Calu3 (cell line): Measurements from ENCODE around the gene CLASP1. TPM values are rescaled to one million over a fixed set of nuclear protein-coding genes. Genes with fewer than 3 reads are reported as not detected.
A peak's percentile ranks its signal among the peaks of the same experiment; 100 is the strongest.

Experiments
- BruUV-seq: library from RNA; stranded (reverse); fragments of 400-500 nt; replicated peaks from 2 replicates; lab custom pipeline; 2021; lab: Mats Ljungman, UMichigan
- CTCF ChIA-PET: fragments of 300-600 bp; sonication (Branson Sonifier 250); formaldehyde crosslinking; loops from one replicate; lab custom pipeline; 2022; ENCODE audit warnings: antibody characterized with exemption; lab: Charles Lee
- DNase-seq: peaks from one replicate; pipeline ENCODE4 v3.0.0; 2022
- H3K27ac Mint-ChIP-seq: one replicate; pipeline ENCODE4 v1.8.0; 2022; ENCODE audit warnings: mixed read lengths; ENCODE audit not compliant: unreplicated experiment
- H3K27me3 Mint-ChIP-seq: one replicate; pipeline ENCODE4 v1.8.0; 2022; ENCODE audit warnings: mixed read lengths; ENCODE audit not compliant: unreplicated experiment
- H3K36me3 Mint-ChIP-seq: one replicate; pipeline ENCODE4 v1.8.0; 2022; ENCODE audit warnings: mild to moderate bottlenecking, moderate library complexity, mixed read lengths; ENCODE audit not compliant: insufficient read depth, unreplicated experiment
- H3K4me1 Mint-ChIP-seq: one replicate; pipeline ENCODE4 v1.8.0; 2022; ENCODE audit warnings: mild to moderate bottlenecking, low read depth, mixed read lengths; ENCODE audit not compliant: unreplicated experiment
- H3K4me3 Mint-ChIP-seq: one replicate; pipeline ENCODE4 v1.8.0; 2022; ENCODE audit warnings: mild to moderate bottlenecking, low read depth, moderate library complexity, mixed read lengths; ENCODE audit not compliant: unreplicated experiment
- H3K9me3 Mint-ChIP-seq: one replicate; pipeline ENCODE4 v1.8.0; 2022; ENCODE audit warnings: low read depth, mixed read lengths; ENCODE audit not compliant: unreplicated experiment
- intact Hi-C: fragments of 100-400 bp; cut with micrococcal nuclease; formaldehyde crosslinking; loops from one replicate; pipeline ENCODE4 v1.10.0; 2022; ENCODE audit not compliant: unreplicated experiment
- total RNA-seq: library from RNA; stranded (reverse); gene quantifications from 2 replicates; pipeline ENCODE4 v1.2.3, GENCODE V29; 2022
- TF ChIP-seq, protein P1 (sequence below): fragments of 200-600 bp; IDR thresholded peaks from one replicate; pipeline ENCODE4 v1.8.0; 2022; ENCODE audit warnings: antibody characterized with exemption; ENCODE audit not compliant: unreplicated experiment

The CLASP1 gene
- total RNA-seq, 1 experiment from 2014 or later, result 59.7 TPM

DNA sequence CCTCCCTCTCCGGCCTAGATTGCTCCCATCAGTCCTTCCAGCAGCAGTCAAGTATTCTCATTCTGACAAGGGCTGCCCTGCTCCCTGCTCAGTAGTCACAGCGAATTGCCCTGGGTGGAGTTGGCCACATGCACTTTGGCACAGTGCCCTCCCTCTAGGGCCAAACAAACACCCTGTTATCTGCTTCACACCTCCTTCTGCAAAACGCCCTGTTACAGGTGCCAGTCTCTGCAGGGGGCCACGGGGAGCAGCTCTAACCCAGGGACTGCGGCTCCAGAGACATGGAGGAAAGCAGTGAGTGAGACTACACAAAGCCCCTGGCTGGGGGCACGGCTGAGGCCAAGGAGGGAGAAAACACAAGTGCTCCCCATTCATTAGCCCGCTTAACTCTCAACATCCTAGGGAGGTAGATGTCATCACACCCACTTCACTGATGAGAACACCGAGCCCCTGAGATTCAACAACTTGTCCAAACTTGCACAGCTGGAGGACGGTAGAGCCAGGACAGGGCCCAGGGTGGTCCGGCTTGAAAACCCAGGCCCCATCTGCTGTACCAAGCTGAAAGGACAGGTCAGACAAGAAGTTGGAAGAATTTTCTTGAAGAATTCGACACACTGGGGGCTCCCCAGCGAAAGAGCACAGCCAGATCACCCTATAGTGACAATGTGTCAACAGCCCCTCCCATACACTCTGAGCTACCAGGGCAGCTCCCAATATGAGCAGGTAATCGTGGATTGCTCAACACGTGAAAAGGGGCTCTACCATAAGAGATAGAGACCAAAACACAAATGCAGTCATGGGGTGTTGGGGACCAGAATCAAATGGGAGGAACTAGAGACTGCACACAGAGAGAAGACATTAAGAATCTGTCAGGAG lies 355.6 kb downstream of the CLASP1 start:
- BruUV-seq, result no TSS peak
- Mint-ChIP-seq H3K4me1 (peaks cover 24% of the 10 kb centered on the region), H3K36me3 (no peaks in the 10 kb centered on the region), H3K27me3 (no peaks in the 10 kb centered on the region), H3K4me3 (no peak overlapping the region), H3K27ac (no peak overlapping the region), H3K9me3 (no peaks in the 10 kb centered on the region)
- TF ChIP-seq, protein P1, sequence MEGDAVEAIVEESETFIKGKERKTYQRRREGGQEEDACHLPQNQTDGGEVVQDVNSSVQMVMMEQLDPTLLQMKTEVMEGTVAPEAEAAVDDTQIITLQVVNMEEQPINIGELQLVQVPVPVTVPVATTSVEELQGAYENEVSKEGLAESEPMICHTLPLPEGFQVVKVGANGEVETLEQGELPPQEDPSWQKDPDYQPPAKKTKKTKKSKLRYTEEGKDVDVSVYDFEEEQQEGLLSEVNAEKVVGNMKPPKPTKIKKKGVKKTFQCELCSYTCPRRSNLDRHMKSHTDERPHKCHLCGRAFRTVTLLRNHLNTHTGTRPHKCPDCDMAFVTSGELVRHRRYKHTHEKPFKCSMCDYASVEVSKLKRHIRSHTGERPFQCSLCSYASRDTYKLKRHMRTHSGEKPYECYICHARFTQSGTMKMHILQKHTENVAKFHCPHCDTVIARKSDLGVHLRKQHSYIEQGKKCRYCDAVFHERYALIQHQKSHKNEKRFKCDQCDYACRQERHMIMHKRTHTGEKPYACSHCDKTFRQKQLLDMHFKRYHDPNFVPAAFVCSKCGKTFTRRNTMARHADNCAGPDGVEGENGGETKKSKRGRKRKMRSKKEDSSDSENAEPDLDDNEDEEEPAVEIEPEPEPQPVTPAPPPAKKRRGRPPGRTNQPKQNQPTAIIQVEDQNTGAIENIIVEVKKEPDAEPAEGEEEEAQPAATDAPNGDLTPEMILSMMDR, result no peak
- DNase-seq, result peak; percentile 69
- CTCF ChIA-PET, result interaction anchor here (0.7 to 2.0 kb wide), 4 partner anchors 10 to 190 kb away, joined by 3 to 10 read pairs (median 4); no protein-coding TSS in a partner anchor
- intact Hi-C loops, result loop anchor here (5.0 kb wide), 1 partner anchor 36 kb away; no protein-coding TSS in a partner anchor

DNA sequence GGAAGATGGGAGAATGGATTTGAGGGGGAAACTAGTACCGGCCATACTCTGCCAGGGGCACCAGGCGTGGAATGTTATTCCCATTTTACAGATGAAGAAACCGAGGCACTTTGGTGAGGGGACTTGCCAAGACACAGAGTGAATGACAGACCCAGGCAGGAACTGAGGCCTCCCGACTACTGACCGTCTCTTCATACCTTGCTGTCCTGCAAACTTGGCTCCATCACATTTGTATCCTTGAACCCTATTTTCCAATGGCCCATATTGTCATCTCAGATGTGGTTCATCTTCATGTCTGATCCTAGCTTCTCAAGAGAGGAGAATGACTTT lies 358.0 kb downstream of the CLASP1 start:
- CTCF ChIA-PET, result no interaction called here
- peaks cover 24% of the 10 kb centered on the region for H3K4me1 Mint-ChIP-seq
- no peak for DNase-seq

DNA sequence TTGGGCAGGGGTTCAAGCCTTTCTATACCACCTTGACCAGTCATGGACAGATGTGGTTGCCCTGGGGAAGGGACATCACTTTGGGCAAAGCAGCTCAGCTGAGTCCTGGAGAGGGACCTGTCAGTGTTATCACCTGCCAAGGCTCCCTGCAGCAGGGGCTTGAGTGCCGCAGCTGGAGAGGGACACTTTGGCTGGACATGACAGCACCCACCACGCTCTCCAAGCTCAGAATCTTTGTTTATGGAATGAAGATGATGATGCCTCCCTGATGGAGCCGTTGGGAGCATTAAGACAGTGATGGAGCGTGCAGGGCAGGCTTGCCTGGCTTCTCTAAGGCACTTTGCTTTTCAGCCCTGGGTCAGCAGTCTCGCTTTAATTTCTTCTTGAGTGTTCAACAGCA lies 360.0 kb downstream of the CLASP1 start:
- no peak for DNase-seq
- intact Hi-C loops, result loop anchor here (10.0 kb wide), 1 partner anchor 154 kb away; no protein-coding TSS in a partner anchor
- TF ChIP-seq, protein P1, result no peak
- CTCF ChIA-PET, result no interaction called here
- no peaks in the 10 kb centered on the region for H3K27me3 Mint-ChIP-seq
- no peak overlapping the region for H3K4me3 Mint-ChIP-seq
- BruUV-seq, result no TSS peak
- peaks cover 17% of the 10 kb centered on the region for H3K36me3 Mint-ChIP-seq
- peaks cover 16% of the 10 kb centered on the region for H3K4me1 Mint-ChIP-seq
- no peaks in the 10 kb centered on the region for H3K9me3 Mint-ChIP-seq
- H3K27ac Mint-ChIP-seq, result no peak overlapping the region

More for the DNA sequence above, 358.0 kb downstream of the CLASP1 start:
- no TSS peak for BruUV-seq
- Mint-ChIP-seq H3K27ac (no peak overlapping the region), H3K9me3 (no peaks in the 10 kb centered on the region), H3K36me3 (no peaks in the 10 kb centered on the region), H3K27me3 (no peaks in the 10 kb centered on the region), H3K4me3 (no peak overlapping the region)
- intact Hi-C loops, result loop anchor here (5.0 kb wide), 1 partner anchor 34 kb away; no protein-coding TSS in a partner anchor
- TF ChIP-seq, protein P1, result no peak

DNA sequence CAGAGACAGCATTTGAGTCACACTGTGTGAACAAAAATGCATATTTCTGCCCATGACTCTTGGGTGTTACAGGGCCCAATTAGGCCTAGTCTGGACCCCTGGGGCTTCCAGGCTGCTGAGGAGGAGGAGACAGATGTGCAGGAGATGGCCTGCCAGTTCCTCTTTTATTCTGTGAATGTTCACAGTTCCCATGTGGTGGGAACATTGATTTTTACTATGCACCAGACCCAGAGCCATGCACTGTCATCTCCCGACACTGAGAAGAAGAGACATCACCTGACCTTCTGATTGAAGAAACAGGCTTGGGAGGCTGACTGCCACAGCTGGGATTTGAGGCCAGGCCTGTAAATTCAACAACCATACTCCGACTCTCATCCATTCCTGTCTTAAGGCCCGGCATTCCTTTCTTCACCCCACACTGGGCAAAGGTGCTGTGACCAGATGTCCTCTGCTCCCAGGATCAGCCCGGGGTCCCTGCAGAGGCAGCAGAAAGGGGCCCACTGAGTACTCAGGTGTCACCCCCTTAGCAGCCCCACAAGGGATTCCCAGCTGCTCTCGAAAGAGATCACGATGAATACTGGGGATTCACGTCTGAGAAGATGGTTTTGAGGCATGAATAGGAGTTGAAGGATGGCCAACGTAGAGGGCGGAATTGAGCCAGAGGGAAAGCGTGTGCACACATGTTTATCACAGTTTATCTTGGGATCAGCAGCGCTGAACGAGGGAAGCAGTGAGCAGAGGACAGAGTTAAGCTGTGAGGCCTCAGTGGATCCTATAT lies 360.6 kb downstream of the CLASP1 start:
- DNase-seq, result no peak
- Mint-ChIP-seq H3K9me3 (no peaks in the 10 kb centered on the region), H3K27me3 (no peaks in the 10 kb centered on the region), H3K27ac (no peak overlapping the region), H3K4me1 (peaks cover 17% of the 10 kb centered on the region), H3K4me3 (no peak overlapping the region), H3K36me3 (peaks cover 23% of the 10 kb centered on the region)
- intact Hi-C loops, result loop anchor here (10.0 kb wide), 1 partner anchor 154 kb away; no protein-coding TSS in a partner anchor
- TF ChIP-seq, protein P1, result no peak
- no TSS peak for BruUV-seq
- CTCF ChIA-PET, result no interaction called here
